GM12873 (cell line): Measurements from ENCODE around the gene ZNF648.

Source experiments
- TF ChIP-seq, protein P1 (sequence below): IDR thresholded peaks from 2 replicates; pipeline ENCODE4 v1.5.1; 2012; ENCODE audit warnings: low read depth, mild to moderate bottlenecking, moderate library complexity, low read length, control low read depth; ENCODE audit not compliant: insufficient read depth; ENCODE audit errors: missing control alignments

The ZNF648 gene

GRCh38 chr1:182061594-182061993, at the start of gene ZNF648:
TSS of gene ZNF648 (minus strand) at chr1:182061712. CDS start at chr1:182058010, 3,702 bp downstream.
- TF ChIP-seq, protein P1, sequence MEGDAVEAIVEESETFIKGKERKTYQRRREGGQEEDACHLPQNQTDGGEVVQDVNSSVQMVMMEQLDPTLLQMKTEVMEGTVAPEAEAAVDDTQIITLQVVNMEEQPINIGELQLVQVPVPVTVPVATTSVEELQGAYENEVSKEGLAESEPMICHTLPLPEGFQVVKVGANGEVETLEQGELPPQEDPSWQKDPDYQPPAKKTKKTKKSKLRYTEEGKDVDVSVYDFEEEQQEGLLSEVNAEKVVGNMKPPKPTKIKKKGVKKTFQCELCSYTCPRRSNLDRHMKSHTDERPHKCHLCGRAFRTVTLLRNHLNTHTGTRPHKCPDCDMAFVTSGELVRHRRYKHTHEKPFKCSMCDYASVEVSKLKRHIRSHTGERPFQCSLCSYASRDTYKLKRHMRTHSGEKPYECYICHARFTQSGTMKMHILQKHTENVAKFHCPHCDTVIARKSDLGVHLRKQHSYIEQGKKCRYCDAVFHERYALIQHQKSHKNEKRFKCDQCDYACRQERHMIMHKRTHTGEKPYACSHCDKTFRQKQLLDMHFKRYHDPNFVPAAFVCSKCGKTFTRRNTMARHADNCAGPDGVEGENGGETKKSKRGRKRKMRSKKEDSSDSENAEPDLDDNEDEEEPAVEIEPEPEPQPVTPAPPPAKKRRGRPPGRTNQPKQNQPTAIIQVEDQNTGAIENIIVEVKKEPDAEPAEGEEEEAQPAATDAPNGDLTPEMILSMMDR, result no peak

- TF ChIP-seq, protein P1, result peak; percentile 27
Measured at GRCh38 chr1:182110635-182111034, 49.1 kb upstream of the ZNF648 start.

DNA sequence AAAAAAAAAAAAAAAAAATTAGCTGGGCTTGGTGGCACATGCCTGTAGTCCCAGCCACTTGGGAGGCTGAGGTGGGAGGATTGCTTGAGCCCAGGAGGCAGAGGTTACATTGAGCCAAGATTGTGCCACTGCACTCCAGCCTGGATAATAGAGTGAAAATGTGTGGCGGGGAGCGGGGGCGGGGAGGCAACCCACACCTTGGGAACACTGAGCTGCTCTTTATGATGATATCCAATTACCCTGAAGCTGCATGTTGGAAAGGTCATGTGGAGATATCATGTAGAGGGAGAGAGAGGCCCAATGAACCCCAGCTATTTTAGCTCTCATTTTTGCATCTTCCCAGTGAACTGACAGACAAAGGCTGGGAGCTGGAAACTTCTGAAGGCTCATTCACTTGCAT, 48.3 kb upstream of the ZNF648 start:
- TF ChIP-seq, protein P1, result no peak

GRCh38 chr1:182107209-182107608, 45.7 kb upstream of the ZNF648 start:
- TF ChIP-seq, protein P1, result no peak

GRCh38 chr1:182102043-182102416, 40.5 kb upstream of the ZNF648 start:
- TF ChIP-seq, protein P1, result no peak

DNA sequence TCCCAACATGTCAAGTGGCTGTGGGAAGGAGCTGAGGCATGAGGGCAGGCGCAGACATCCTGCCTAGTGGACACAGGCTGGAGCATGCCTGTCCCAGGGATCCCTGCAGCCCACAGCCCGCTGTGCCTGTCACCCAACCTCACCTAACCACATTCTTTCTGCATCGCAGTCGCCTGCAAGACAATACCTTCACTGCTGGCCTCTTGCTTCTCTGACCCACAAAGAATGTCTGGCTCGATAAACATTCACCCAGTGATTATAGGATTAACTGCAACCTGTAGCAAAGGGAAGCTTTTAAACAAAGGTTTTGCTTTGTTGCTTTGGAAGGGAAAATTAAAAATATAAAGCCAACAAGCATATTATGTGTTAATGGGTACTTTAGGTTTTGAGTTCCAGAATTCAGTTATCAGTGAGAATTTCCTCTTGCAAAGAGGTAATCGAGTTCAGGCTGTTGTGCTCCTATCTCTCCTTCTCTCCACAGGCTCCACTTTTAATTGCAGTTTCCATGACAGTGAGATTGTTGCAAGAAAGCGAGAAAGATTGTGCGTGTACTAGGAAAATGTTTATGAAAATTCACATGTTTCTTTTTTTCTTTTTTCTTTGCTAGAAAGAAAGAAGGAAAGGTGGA, 40.0 kb upstream of the ZNF648 start:
- TF ChIP-seq, protein P1, result no peak

DNA sequence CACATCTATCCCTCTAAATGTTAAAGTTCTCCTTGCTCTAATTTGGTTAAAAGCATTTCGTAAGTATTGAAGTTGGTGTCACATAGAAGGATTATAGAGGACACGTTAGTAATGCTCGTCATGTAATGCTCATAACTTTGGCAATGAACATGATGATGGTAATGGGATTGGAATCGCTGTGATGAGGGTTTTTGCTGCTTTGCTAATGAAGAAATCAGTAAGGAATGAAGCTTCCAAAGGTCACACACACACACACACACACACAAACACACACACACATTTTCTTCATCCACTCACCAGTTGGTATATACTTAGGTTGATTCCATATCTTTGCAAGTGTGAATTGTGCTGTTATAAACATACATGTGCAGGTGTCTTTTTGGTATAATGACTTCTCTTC, 36.8 kb upstream of the ZNF648 start:
- TF ChIP-seq, protein P1, result no peak
